Measurements from ENCODE around the gene PSD2. TPM values are rescaled to one million over a fixed set of nuclear protein-coding genes. Genes with fewer than 3 reads are reported as not detected.

The PSD2 gene
- total and polyA plus RNA-seq, 2 experiments from 2014 or later = 0.08 to 0.10 TPM

- Histone ChIP-seq H3K36me3 (ENCODE audit: insufficient read depth) (no peaks in the 10 kb centered on the region), H4K20me1 (replicated peaks; ENCODE audit: insufficient read depth) (no peaks in the 10 kb centered on the region), H3K79me2 (replicated peaks; ENCODE audit: insufficient read depth) (no peaks in the 10 kb centered on the region), H3K27ac (ENCODE audit: low read depth) (no peak overlapping the region), H3K4me2 (no peak overlapping the region), H3F3A (replicated peaks; ENCODE audit: low read depth) (no peaks in the 10 kb centered on the region), H3K4me3 (no peak overlapping the region), H3K4me1 (ENCODE audit: insufficient read depth) (no peaks in the 10 kb centered on the region), H2AFZ (no peak overlapping the region), H3K27me3 (ENCODE audit: insufficient read depth) (no peaks in the 10 kb centered on the region; the same call in 1 of the 2 replicates), H3K9me2 (ENCODE audit: insufficient read depth) (no peaks in the 10 kb centered on the region)
- peaks cover 8% of the 10 kb centered on the region for H3K27me3 Mint-ChIP-seq (ENCODE audit: insufficient read depth, low read depth, poor library complexity)
- DNase-seq (ENCODE audit: low spot score) = no peak
- ATAC-seq = no peak
- no peaks in the 10 kb centered on the region for H3K9me3 Mint-ChIP-seq
- no peak overlapping the region for H3K27ac Mint-ChIP-seq
- no peak overlapping the region for H3K4me3 Mint-ChIP-seq
- no peaks in the 10 kb centered on the region for H3K36me3 Mint-ChIP-seq (ENCODE audit: low read depth)
- TF ChIP-seq STAT1 (IDR thresholded peaks at IDR 0.05; ENCODE audit: unreplicated experiment) = no peak
- TF ChIP-seq POLR2AphosphoS5 (IDR thresholded peaks at IDR 0.05; ENCODE audit: low read depth) = no peak
- TF ChIP-seq EZH2 (IDR thresholded peaks at IDR 0.05; ENCODE audit: low read depth, unreplicated experiment) = no peak
- TF ChIP-seq ZNF462 (CRISPR knock-in tag; IDR thresholded peaks at IDR 0.05) = no peak
- no peak for TF ChIP-seq CTCF (conservative IDR thresholded peaks at IDR 0.05; ENCODE audit: low read depth in 2 of 2)
- TF ChIP-seq ETS1 (IDR thresholded peaks at IDR 0.05) = no peak
- no peak for TF ChIP-seq JUNB (IDR thresholded peaks at IDR 0.05; ENCODE audit: unreplicated experiment)
- no peak for TF ChIP-seq ZNF114 (CRISPR knock-in tag; IDR thresholded peaks at IDR 0.05)
- no peak for TF ChIP-seq ZNF331 (CRISPR knock-in tag; IDR thresholded peaks at IDR 0.05; ENCODE audit: low read depth)
- no peak for TF ChIP-seq CREB1 (CRISPR knock-in tag; IDR thresholded peaks at IDR 0.05; ENCODE audit: low read depth)
- peaks cover 4% of the 10 kb centered on the region; the same call in 2 of the 3 replicates for H3K4me1 Mint-ChIP-seq
Measured at GRCh38 chr5:139859013-139859412, 63.4 kb downstream of the PSD2 start.
